GM23248 (cell line): Measurements from ENCODE around the gene UBAC2. TPM values are rescaled to one million over a fixed set of nuclear protein-coding genes. Genes with fewer than 3 reads are reported as not detected.

ENCODE experiments used
- DNase-seq: peaks from one replicate; pipeline ENCODE4 v3.0.0-alpha.2; 2015
- H2AFZ ChIP-seq: fragments of 200-600 bp; sonication (generic); 2 replicates; pipeline ENCODE4 v1.6.1; 2016; ENCODE audit warnings: antibody characterized with exemption
- H3F3A ChIP-seq: fragments of 200-600 bp; sonication (generic); 2 replicates; pipeline ENCODE4 v1.6.1; 2016; ENCODE audit warnings: mild to moderate bottlenecking, antibody characterized with exemption, mixed run types; ENCODE audit not compliant: insufficient read depth
- H3K27ac ChIP-seq: fragments of 200-600 bp; sonication (generic); 2 replicates; pipeline ENCODE4 v1.5.1; 2016; ENCODE audit warnings: mild to moderate bottlenecking
- H3K27me3 ChIP-seq: fragments of 200-600 bp; sonication (generic); replicated peaks from 2 replicates; pipeline ENCODE4 v1.6.1; 2016; ENCODE audit warnings: mild to moderate bottlenecking; ENCODE audit not compliant: insufficient read depth
- H3K36me3 ChIP-seq: fragments of 200-600 bp; sonication (generic); 2 replicates; pipeline ENCODE4 v1.6.1; 2016; ENCODE audit warnings: low read depth, mild to moderate bottlenecking
- H3K4me1 ChIP-seq: fragments of 200-600 bp; sonication (generic); 2 replicates; pipeline ENCODE4 v1.6.1; 2016; ENCODE audit warnings: mild to moderate bottlenecking; ENCODE audit not compliant: insufficient read depth
- H3K4me2 ChIP-seq: fragments of 200-600 bp; sonication (generic); one replicate; pipeline ENCODE4 v1.6.1; 2016; ENCODE audit warnings: mild to moderate bottlenecking; ENCODE audit not compliant: unreplicated experiment
- H3K4me3 ChIP-seq: fragments of 200-600 bp; sonication (generic); 2 replicates; pipeline ENCODE4 v1.5.1; 2016; ENCODE audit warnings: mild to moderate bottlenecking
- H3K79me2 ChIP-seq: fragments of 200-600 bp; sonication (generic); 2 replicates; pipeline ENCODE4 v1.6.1; 2016; ENCODE audit warnings: mild to moderate bottlenecking; ENCODE audit not compliant: insufficient read depth
- H3K9ac ChIP-seq: fragments of 200-600 bp; sonication (generic); 2 replicates; pipeline ENCODE4 v1.6.1; 2016; ENCODE audit warnings: mild to moderate bottlenecking
- H3K9me2 ChIP-seq: fragments of 200-600 bp; sonication (generic); 2 replicates; pipeline ENCODE4 v1.6.1; 2016; ENCODE audit warnings: mixed run types, mild to moderate bottlenecking, moderate library complexity; ENCODE audit not compliant: insufficient read depth
- H3K9me3 ChIP-seq: fragments of 200-600 bp; sonication (generic); one replicate; pipeline ENCODE4 v1.6.1; 2017; ENCODE audit warnings: low read depth
- H4K20me1 ChIP-seq: fragments of 200-600 bp; sonication (generic); 2 replicates; pipeline ENCODE4 v1.6.0; 2016; ENCODE audit not compliant: insufficient read depth
- EZH2 ChIP-seq: fragments of 200-600 bp; sonication (generic); IDR thresholded peaks from 2 replicates; pipeline ENCODE4 v1.6.1; 2018; ENCODE audit warnings: antibody characterized with exemption, mild to moderate bottlenecking; ENCODE audit not compliant: insufficient read depth, poor library complexity, severe bottlenecking
- EZH2phosphoT487 ChIP-seq: fragments of 200-600 bp; sonication (generic); IDR thresholded peaks from 2 replicates; pipeline ENCODE4 v1.6.1; 2018; ENCODE audit warnings: antibody characterized with exemption, moderate library complexity, mild to moderate bottlenecking, low read depth; ENCODE audit not compliant: insufficient read depth
- WGBS, 2 experiments: methylation state at CpG; one replicate each; pipeline ENCODE4 v1.1.6; 2015 to 2017; ENCODE audit warnings: low lambda C conversion rate in 2 of 2, low coverage in 1 of 2; ENCODE audit errors: missing lambda C conversion rate in 2 of 2; 5-methylcytosine and 5-hydroxymethylcytosine counted together
- in situ Hi-C: fragments of 300-500 bp; cut with MboI; formaldehyde crosslinking; loops from 2 replicates; pipeline ENCODE4 v1.15.0; 2020
- polyA plus RNA-seq: library from polyadenylated mRNA; unstranded; fragments of >200 nt; fragmentation: Nextera tagmentation; extraction: Ambion mirVana; gene quantifications from 2 replicates; pipeline ENCODE4 v1.2.1, GENCODE V29; 2016
- total RNA-seq: library from RNA; depleted of rRNA; stranded (reverse); fragments of >200 nt; shearing (Covaris generic); gene quantifications from 2 replicates; pipeline ENCODE4 v1.2.3, GENCODE V29; 2014

UBAC2 gene
- total and polyA plus RNA-seq, 2 experiments from 2014 or later: 66.1 to 95.9 TPM

DNA sequence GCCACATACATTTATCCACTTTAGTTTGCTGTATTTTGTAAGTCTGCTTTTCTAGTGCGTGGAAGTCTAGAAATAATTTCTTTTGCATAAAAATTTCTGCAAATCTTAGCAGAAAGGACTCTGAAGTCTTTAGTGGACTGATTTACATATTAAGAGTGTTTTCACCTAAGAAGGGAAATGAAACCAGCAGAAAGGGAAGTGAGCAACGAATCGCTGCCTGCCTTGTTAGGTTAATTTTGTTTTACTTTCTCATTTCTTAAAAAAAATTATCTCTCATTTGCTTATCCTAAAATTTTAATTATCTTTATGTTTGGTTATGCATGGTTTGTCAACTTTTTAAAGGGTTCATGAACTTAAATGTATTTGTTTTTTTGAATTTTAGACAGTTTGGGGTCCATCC is 58.3 kb downstream of the UBAC2 start:
- Histone ChIP-seq H3K4me2 (no peak overlapping the region), H3K4me3 (no peak overlapping the region), H3K27ac (no peak overlapping the region), H3K36me3 (no peaks in the 10 kb centered on the region), H3F3A (no peaks in the 10 kb centered on the region), H3K9ac (no peak overlapping the region), H4K20me1 (no peaks in the 10 kb centered on the region), H3K9me2 (no peaks in the 10 kb centered on the region), H3K79me2 (peaks cover 3% of the 10 kb centered on the region; the same call in 1 of the 2 replicates), H3K4me1 (peaks cover 26% of the 10 kb centered on the region), H3K9me3 (no peaks in the 10 kb centered on the region), H2AFZ (no peak overlapping the region), H3K27me3 (no peaks in the 10 kb centered on the region)
- WGBS, 2 experiments: 98 to 99% methylated on average over 3 of the region's 3 CpGs
- in situ Hi-C loops: no loop called here
- no peak for DNase-seq
- TF ChIP-seq EZH2: no peak
- no peak for TF ChIP-seq EZH2phosphoT487

DNA sequence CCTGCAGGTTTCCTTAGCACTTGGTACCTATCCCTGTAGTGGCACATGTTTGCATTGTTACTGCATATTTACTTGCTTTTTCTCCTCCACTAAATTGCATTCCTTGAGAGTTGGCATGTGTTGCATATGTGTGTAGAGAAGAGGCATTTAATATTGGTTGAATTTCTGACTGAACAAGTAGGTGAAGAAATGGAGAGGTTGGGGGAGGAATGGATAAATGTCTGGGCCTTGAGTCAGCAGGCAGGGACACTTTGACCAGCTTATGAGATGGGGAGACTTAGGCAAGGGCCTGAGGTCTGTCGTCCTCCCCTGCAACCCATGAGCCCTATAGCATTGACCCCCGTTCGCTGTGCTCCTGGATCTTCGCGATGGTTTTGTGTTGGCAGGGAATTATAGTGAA is 59.6 kb downstream of the UBAC2 start:
- no peak overlapping the region for H3K4me2 ChIP-seq
- WGBS, 2 experiments: 94 to 96% methylated on average over 5 of the region's 5 CpGs
- H3K27ac ChIP-seq: no peak overlapping the region
- H3K36me3 ChIP-seq: no peaks in the 10 kb centered on the region
- H3F3A ChIP-seq: no peaks in the 10 kb centered on the region
- H3K9me2 ChIP-seq: no peaks in the 10 kb centered on the region
- H3K4me3 ChIP-seq: no peak overlapping the region
- no peaks in the 10 kb centered on the region for H3K27me3 ChIP-seq
- no peaks in the 10 kb centered on the region for H3K9me3 ChIP-seq
- no peak overlapping the region for H2AFZ ChIP-seq
- H3K4me1 ChIP-seq: peaks cover 26% of the 10 kb centered on the region
- in situ Hi-C loops: loop anchor here (10.0 kb wide), 1 partner anchor 85 kb away; no protein-coding TSS in a partner anchor
- no peaks in the 10 kb centered on the region for H4K20me1 ChIP-seq
- peak; percentile 26 for DNase-seq
- no peak overlapping the region for H3K9ac ChIP-seq
- H3K79me2 ChIP-seq: peaks cover 3% of the 10 kb centered on the region; the same call in 1 of the 2 replicates
- TF ChIP-seq EZH2 (no peak), EZH2phosphoT487 (no peak)

DNA sequence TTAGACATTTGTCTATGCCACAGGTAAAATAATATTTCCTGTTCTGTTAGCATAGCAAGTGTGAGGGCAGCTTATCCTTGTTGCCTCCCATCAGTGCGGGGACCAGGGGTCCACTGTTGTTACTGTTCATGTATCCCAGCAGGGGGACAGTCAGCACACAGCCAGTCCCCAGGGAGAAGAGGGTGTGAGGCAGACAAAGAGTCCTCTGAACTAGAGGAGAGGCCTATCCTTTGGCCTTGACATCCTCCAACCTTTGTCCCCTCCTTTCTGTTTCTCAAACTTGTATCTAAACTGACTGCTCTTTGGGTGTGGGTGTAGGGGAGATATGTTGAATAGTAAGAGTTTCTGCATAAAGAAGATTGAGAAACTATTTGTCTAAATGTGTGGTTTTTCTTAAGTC is 60.4 kb downstream of the UBAC2 start:
- Histone ChIP-seq H3K36me3 (no peaks in the 10 kb centered on the region), H3K4me1 (peaks cover 23% of the 10 kb centered on the region), H3K27me3 (no peaks in the 10 kb centered on the region), H2AFZ (no peak overlapping the region), H3K79me2 (peaks cover 3% of the 10 kb centered on the region; the same call in 1 of the 2 replicates), H3K9me2 (no peaks in the 10 kb centered on the region), H3K27ac (no peak overlapping the region), H3F3A (no peaks in the 10 kb centered on the region), H3K9me3 (no peaks in the 10 kb centered on the region), H3K4me3 (no peak overlapping the region), H3K4me2 (no peak overlapping the region), H4K20me1 (no peaks in the 10 kb centered on the region), H3K9ac (no peak overlapping the region)
- WGBS, 2 experiments: 100% methylated on average over 1 of the region's 1 CpG
- DNase-seq: no peak
- in situ Hi-C loops: loop anchor here (10.0 kb wide), 1 partner anchor 86 kb away; no protein-coding TSS in a partner anchor
- TF ChIP-seq EZH2phosphoT487 (no peak), EZH2 (no peak)

DNA sequence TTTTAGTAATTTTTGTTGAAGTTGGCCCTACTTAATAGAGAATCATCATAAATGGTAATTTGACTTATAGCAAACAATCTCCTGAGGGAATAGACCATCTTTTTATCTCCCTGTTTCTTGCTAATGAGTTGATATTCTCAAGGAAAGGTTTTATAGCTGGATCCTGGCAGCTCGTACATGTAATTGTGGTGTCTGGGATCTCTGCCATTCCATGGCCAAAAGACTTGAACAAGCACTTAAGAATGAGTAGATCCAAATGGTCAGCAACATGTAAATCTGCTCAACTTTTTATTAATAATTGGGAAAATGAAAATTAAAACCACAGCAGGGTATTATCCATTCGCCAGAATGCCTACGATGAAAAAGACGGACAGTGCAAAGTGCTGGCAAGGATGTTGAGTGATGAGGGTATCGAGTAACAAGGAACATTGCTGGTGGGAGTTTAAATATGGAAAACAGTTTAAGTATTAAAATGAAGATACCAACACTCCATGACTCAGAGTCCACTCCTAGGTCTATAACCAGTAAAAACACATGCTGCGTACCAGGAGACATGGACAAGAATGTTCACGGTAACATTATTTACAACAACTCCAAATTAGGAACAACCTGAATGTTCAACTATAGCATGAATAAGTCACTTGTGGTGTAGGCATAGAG is 62.6 kb downstream of the UBAC2 start:
- Histone ChIP-seq H3K4me3 (no peak overlapping the region), H3K4me2 (no peak overlapping the region), H3K79me2 (no peaks in the 10 kb centered on the region; the same call in 1 of the 2 replicates), H3K4me1 (peaks cover 7% of the 10 kb centered on the region; the same call in 1 of the 2 replicates), H3K9ac (no peak overlapping the region), H4K20me1 (no peaks in the 10 kb centered on the region), H3K9me3 (no peaks in the 10 kb centered on the region), H3K9me2 (no peaks in the 10 kb centered on the region), H3F3A (no peaks in the 10 kb centered on the region), H2AFZ (no peak overlapping the region), H3K27me3 (no peaks in the 10 kb centered on the region), H3K36me3 (no peaks in the 10 kb centered on the region), H3K27ac (no peak overlapping the region)
- WGBS, 2 experiments: 90 to 92% methylated on average over 7 of the region's 7 CpGs
- TF ChIP-seq EZH2phosphoT487 (no peak), EZH2 (no peak)
- in situ Hi-C loops: loop anchor here (10.0 kb wide), 1 partner anchor 88 kb away; no protein-coding TSS in a partner anchor
- no peak for DNase-seq
